GM23338 (cell line): Measurements from ENCODE around the gene SNTG2.

Source experiments
- CREB1 ChIP-seq: fragments of 250-450 bp; sonication (Bioruptor Pico); IDR thresholded peaks from 2 replicates; pipeline ENCODE4 v1.5.0; 2020; ENCODE audit warnings: low read depth, mild to moderate bottlenecking, moderate library complexity
- CTCF ChIP-seq, 2 experiments: fragments of 200-600 bp in 1 of 2; sonication (generic) in 1 of 2; conservative IDR thresholded peaks; 2 replicates each; pipeline versions ENCODE4 v1.5.1 to v1.6.1; 2016 to 2017; ENCODE audit warnings: antibody characterized with exemption in 2 of 2, low read depth in 2 of 2, mild to moderate bottlenecking in 2 of 2, moderate library complexity in 1 of 2
- EZH2 ChIP-seq: fragments of 200-600 bp; sonication (generic); IDR thresholded peaks from one replicate; pipeline ENCODE4 v1.8.0; 2017; ENCODE audit warnings: antibody characterized with exemption, mild to moderate bottlenecking, low read depth; ENCODE audit not compliant: unreplicated experiment
- JUNB ChIP-seq: IDR thresholded peaks from one replicate; pipeline ENCODE4 v1.6.1; 2016; ENCODE audit warnings: antibody characterized with exemption; ENCODE audit not compliant: unreplicated experiment
- POLR2AphosphoS5 ChIP-seq: IDR thresholded peaks from 2 replicates; pipeline ENCODE4 v1.6.1; 2016; ENCODE audit warnings: antibody characterized with exemption, low read depth
- STAT1 ChIP-seq: IDR thresholded peaks from one replicate; pipeline ENCODE4 v1.6.1; 2016; ENCODE audit warnings: antibody characterized with exemption; ENCODE audit not compliant: unreplicated experiment
- ZNF114 ChIP-seq: fragments of 250-450 bp; sonication (Bioruptor Pico); IDR thresholded peaks from 2 replicates; pipeline ENCODE4 v1.5.0; 2020; ENCODE audit warnings: mild to moderate bottlenecking, moderate library complexity
- TF ChIP-seq, protein P1 (sequence below): IDR thresholded peaks from one replicate; pipeline ENCODE4 v1.6.1; 2018; ENCODE audit warnings: antibody characterized with exemption; ENCODE audit not compliant: unreplicated experiment
- TF ChIP-seq, protein P2 (sequence below): IDR thresholded peaks from 2 replicates; pipeline ENCODE4 v1.6.1; 2016; ENCODE audit warnings: antibody characterized with exemption

DNA sequence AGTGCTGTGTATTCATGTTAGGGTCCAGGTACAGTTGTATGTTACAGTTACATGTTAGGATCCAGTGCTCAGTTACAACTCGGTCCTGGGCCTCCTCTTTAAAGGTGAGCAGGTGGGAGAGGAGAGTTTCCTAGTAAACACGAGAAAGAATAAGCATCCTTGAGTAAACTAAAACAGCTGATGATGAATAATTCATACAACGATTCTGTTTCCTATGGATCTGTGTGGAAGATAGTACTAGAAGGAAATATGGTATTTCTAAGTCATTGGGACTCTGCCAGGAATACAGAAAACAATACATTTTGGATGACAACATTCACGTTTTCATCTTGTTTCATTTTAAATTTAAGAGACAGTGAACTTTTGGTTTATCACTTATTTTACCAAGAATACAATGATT lies 29.5 kb downstream of the SNTG2 start:
- no peak for TF ChIP-seq CTCF (conservative IDR thresholded peaks at IDR 0.05; ENCODE audit: low read depth in 2 of 2)
- TF ChIP-seq, protein P1, sequence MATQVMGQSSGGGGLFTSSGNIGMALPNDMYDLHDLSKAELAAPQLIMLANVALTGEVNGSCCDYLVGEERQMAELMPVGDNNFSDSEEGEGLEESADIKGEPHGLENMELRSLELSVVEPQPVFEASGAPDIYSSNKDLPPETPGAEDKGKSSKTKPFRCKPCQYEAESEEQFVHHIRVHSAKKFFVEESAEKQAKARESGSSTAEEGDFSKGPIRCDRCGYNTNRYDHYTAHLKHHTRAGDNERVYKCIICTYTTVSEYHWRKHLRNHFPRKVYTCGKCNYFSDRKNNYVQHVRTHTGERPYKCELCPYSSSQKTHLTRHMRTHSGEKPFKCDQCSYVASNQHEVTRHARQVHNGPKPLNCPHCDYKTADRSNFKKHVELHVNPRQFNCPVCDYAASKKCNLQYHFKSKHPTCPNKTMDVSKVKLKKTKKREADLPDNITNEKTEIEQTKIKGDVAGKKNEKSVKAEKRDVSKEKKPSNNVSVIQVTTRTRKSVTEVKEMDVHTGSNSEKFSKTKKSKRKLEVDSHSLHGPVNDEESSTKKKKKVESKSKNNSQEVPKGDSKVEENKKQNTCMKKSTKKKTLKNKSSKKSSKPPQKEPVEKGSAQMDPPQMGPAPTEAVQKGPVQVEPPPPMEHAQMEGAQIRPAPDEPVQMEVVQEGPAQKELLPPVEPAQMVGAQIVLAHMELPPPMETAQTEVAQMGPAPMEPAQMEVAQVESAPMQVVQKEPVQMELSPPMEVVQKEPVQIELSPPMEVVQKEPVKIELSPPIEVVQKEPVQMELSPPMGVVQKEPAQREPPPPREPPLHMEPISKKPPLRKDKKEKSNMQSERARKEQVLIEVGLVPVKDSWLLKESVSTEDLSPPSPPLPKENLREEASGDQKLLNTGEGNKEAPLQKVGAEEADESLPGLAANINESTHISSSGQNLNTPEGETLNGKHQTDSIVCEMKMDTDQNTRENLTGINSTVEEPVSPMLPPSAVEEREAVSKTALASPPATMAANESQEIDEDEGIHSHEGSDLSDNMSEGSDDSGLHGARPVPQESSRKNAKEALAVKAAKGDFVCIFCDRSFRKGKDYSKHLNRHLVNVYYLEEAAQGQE = no peak
- no peak for TF ChIP-seq POLR2AphosphoS5
- no peak for TF ChIP-seq EZH2
- TF ChIP-seq CREB1 (CRISPR knock-in tag) = no peak
- TF ChIP-seq JUNB = no peak
- TF ChIP-seq ZNF114 = no peak
- no peak for TF ChIP-seq STAT1
- TF ChIP-seq, protein P2, sequence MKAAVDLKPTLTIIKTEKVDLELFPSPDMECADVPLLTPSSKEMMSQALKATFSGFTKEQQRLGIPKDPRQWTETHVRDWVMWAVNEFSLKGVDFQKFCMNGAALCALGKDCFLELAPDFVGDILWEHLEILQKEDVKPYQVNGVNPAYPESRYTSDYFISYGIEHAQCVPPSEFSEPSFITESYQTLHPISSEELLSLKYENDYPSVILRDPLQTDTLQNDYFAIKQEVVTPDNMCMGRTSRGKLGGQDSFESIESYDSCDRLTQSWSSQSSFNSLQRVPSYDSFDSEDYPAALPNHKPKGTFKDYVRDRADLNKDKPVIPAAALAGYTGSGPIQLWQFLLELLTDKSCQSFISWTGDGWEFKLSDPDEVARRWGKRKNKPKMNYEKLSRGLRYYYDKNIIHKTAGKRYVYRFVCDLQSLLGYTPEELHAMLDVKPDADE = no peak
